ENCODE measurements around the gene NSMCE1. TPM values are rescaled to one million over a fixed set of nuclear protein-coding genes. Genes with fewer than 3 reads are reported as not detected.
A peak's percentile ranks its signal among the peaks of the same experiment; 100 is the strongest.
"Not testable (repeated sequence)": the region's sequence is repeated elsewhere in the genome, so short reads cannot be mapped to it uniquely, and the experiment has no call there.

NSMCE1 gene
- total RNA-seq, 1 experiment from 2014 or later, result 73.3 TPM

- DNase-seq (ENCODE audit: low read depth), result not testable (repeated sequence)
These were observed 4.1 kb upstream of the NSMCE1 start for GRCh38 chr16:27272697-27273096.

GRCh38 chr16:27272076-27272475 lies 3.5 kb upstream of the NSMCE1 start:
- no peak for DNase-seq (ENCODE audit: low read depth)

GRCh38 chr16:27270349-27270748 lies 1.8 kb upstream of the NSMCE1 start:
- DNase-seq (ENCODE audit: low read depth), result no peak

GRCh38 chr16:27269300-27270150 lies 953 bp upstream of the NSMCE1 start:
- no peak for DNase-seq (ENCODE audit: low read depth)

GRCh38 chr16:27267037-27267677 lies 1.4 kb downstream of the NSMCE1 start:
- no peak for DNase-seq (ENCODE audit: low read depth)

GRCh38 chr16:27265982-27266381 lies 2.6 kb downstream of the NSMCE1 start:
- DNase-seq (ENCODE audit: low read depth), result no peak

- DNase-seq (ENCODE audit: low read depth), result peak; percentile 83
These were observed 4.4 kb downstream of the NSMCE1 start for GRCh38 chr16:27264151-27264550.

GRCh38 chr16:27262904-27263423 lies 5.6 kb downstream of the NSMCE1 start:
- not testable (repeated sequence) for DNase-seq (ENCODE audit: low read depth)

- DNase-seq (ENCODE audit: low read depth), result no peak
These were observed 8.9 kb downstream of the NSMCE1 start for GRCh38 chr16:27259710-27260109.

- peak; percentile 38 for DNase-seq (ENCODE audit: low read depth)
These were observed 10.3 kb downstream of the NSMCE1 start for GRCh38 chr16:27258241-27258734.

- no peak for DNase-seq (ENCODE audit: low read depth)
These were observed 11.3 kb downstream of the NSMCE1 start for GRCh38 chr16:27257271-27257670.

- no peak for DNase-seq (ENCODE audit: low read depth)
These were observed 11.7 kb downstream of the NSMCE1 start for GRCh38 chr16:27256861-27257260.

- no peak for DNase-seq (ENCODE audit: low read depth)
These were observed 14.2 kb downstream of the NSMCE1 start for GRCh38 chr16:27254262-27254811.

- DNase-seq (ENCODE audit: low read depth), result peak; percentile 93
These were observed 15.0 kb downstream of the NSMCE1 start for GRCh38 chr16:27253526-27253930.

GRCh38 chr16:27252206-27252585 lies 16.4 kb downstream of the NSMCE1 start:
- no peak for DNase-seq (ENCODE audit: low read depth)

GRCh38 chr16:27251541-27252205 lies 16.9 kb downstream of the NSMCE1 start:
- no peak for DNase-seq (ENCODE audit: low read depth)

GRCh38 chr16:27248886-27249285 lies 19.7 kb downstream of the NSMCE1 start:
- not testable (repeated sequence) for DNase-seq (ENCODE audit: low read depth)

GRCh38 chr16:27248036-27248435 lies 20.5 kb downstream of the NSMCE1 start:
- no peak for DNase-seq (ENCODE audit: low read depth)

GRCh38 chr16:27247076-27247475 lies 21.5 kb downstream of the NSMCE1 start:
- DNase-seq (ENCODE audit: low read depth), result not testable (repeated sequence)

GRCh38 chr16:27246439-27246838 lies 22.1 kb downstream of the NSMCE1 start:
- no peak for DNase-seq (ENCODE audit: low read depth)
